Stomach (tissue), 4 donors: Measurements from ENCODE around the gene NODAL.

Experiments used
- EP300 ChIP-seq: sonication (generic); formaldehyde crosslinking; IDR thresholded peaks from one replicate; pipeline ENCODE4 v1.6.1; 2017; ENCODE audit warnings: antibody characterized with exemption
- POLR2A ChIP-seq, 4 donors: fragments of 450-650 bp; IDR thresholded peaks; one replicate each; pipeline ENCODE4 v1.6.1; 2016; ENCODE audit warnings: antibody characterized with exemption in 4 of 4, control low read depth in 2 of 4, mild to moderate bottlenecking in 1 of 4, moderate library complexity in 1 of 4
- POLR2AphosphoS5 ChIP-seq, 3 donors: sonication (generic); formaldehyde crosslinking; IDR thresholded peaks; one replicate each; pipeline ENCODE4 v1.6.1; 2016; ENCODE audit warnings: antibody characterized with exemption in 3 of 3
- TF ChIP-seq, protein P1 (sequence below), 7 experiments: fragments of 450-650 bp in 4 of 7; fragments of 200-600 bp in 3 of 7; sonication (generic) in 3 of 7; IDR thresholded peaks; one replicate each; pipeline ENCODE4 v1.5.1; 2016 to 2019; ENCODE audit warnings: antibody characterized with exemption in 7 of 7, control low read depth in 2 of 7, mild to moderate bottlenecking in 1 of 7

DNA sequence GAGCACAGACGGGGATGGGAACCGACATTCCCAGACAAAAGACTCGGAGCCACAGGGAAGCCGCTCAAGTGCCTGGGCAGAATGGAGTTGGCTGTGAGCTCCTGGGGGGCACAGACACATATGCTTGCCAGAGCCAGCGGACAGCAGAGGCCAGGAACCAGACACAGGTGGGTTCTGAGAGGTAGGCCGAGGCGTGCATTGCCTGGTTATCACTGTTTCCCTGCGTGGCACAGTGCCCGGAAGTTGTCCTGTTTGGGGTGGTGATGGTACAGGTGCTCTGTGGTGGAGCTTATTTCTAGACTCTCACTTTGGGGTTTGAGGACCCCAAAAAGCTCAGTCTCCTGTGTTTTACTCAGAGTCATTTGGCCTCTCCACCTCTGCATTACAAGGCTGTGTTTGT is 39.6 kb upstream of the NODAL start:
- TF ChIP-seq, protein P1, sequence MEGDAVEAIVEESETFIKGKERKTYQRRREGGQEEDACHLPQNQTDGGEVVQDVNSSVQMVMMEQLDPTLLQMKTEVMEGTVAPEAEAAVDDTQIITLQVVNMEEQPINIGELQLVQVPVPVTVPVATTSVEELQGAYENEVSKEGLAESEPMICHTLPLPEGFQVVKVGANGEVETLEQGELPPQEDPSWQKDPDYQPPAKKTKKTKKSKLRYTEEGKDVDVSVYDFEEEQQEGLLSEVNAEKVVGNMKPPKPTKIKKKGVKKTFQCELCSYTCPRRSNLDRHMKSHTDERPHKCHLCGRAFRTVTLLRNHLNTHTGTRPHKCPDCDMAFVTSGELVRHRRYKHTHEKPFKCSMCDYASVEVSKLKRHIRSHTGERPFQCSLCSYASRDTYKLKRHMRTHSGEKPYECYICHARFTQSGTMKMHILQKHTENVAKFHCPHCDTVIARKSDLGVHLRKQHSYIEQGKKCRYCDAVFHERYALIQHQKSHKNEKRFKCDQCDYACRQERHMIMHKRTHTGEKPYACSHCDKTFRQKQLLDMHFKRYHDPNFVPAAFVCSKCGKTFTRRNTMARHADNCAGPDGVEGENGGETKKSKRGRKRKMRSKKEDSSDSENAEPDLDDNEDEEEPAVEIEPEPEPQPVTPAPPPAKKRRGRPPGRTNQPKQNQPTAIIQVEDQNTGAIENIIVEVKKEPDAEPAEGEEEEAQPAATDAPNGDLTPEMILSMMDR (IDR thresholded peaks at IDR 0.05), result no peak
- TF ChIP-seq POLR2AphosphoS5 (IDR thresholded peaks at IDR 0.05), result no peak
- TF ChIP-seq POLR2A (IDR thresholded peaks at IDR 0.05), result no peak
- TF ChIP-seq EP300, result no peak
